HL-60 (cell line): ENCODE results near the gene LCNL1.

ENCODE experiments used
- DNase-seq, 2 experiments: peaks; one replicate each; pipeline ENCODE4 v3.0.0-alpha.2; 2010 to 2020; ENCODE audit warnings: low read depth in 1 of 2, low spot score in 1 of 2
- H3K27ac ChIP-seq: fragments of 250-450 bp; sonication (Bioruptor Pico); replicated peaks from 2 replicates; pipeline ENCODE4 v1.5.1; 2020; ENCODE audit warnings: mild to moderate bottlenecking, moderate library complexity
- H3K27me3 ChIP-seq: fragments of 250-450 bp; sonication (Bioruptor Pico); 2 replicates; pipeline ENCODE4 v1.5.1; 2021; ENCODE audit warnings: mild to moderate bottlenecking, moderate library complexity; ENCODE audit not compliant: insufficient read depth, poor library complexity, severe bottlenecking
- H3K4me3 ChIP-seq: replicated peaks from 2 replicates; pipeline ENCODE4 v1.5.1; 2011; ENCODE audit warnings: mild to moderate bottlenecking, control low read depth, low read length; ENCODE audit not compliant: insufficient read depth
- GABPA ChIP-seq: IDR thresholded peaks from 2 replicates; pipeline ENCODE4 v1.6.1; 2012; ENCODE audit warnings: low read depth
- POLR2AphosphoS5 ChIP-seq: IDR thresholded peaks from 2 replicates; pipeline ENCODE4 v1.6.1; 2012; ENCODE audit warnings: low read depth
- SPI1 ChIP-seq: IDR thresholded peaks from 2 replicates; pipeline ENCODE4 v1.6.1; 2012; ENCODE audit warnings: low read depth, mild to moderate bottlenecking, borderline replicate concordance
- TF ChIP-seq, protein P1 (sequence below): IDR thresholded peaks from one replicate; pipeline ENCODE4 v1.5.1; 2011; ENCODE audit warnings: low read length, control low read depth, inconsistent platforms; ENCODE audit not compliant: insufficient read depth
- TF ChIP-seq, protein P2 (sequence below): IDR thresholded peaks from 2 replicates; pipeline ENCODE4 v1.6.1; 2012; ENCODE audit warnings: low read depth; ENCODE audit not compliant: insufficient replicate concordance

The LCNL1 gene

DNA sequence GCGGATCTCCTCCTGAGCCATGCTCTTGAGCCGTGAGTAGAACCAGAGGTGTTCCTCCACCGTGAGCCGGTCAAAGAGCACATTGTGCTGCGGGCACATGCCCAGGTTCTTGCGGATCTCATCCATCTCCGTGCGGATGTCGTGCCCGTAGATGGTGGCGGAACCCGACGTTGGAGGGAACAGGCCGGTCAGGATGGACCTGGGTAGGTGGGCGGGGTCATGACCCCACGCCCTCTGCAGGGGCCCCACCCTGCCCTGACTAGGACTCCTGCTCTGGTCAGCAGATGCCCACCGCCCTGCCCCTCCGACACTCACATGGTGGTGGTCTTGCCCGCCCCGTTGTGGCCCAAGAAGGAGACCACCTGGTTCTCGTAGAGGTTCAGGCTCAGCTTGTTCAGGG is 33.2 kb downstream of the LCNL1 start:
- no peak for DNase-seq
- no peaks in the 10 kb centered on the region for H3K27me3 ChIP-seq
- no peak overlapping the region for H3K27ac ChIP-seq
- H3K4me3 ChIP-seq, result no peak overlapping the region
- TF ChIP-seq POLR2AphosphoS5 (no peak), SPI1 (no peak), GABPA (no peak)
- TF ChIP-seq, protein P1, sequence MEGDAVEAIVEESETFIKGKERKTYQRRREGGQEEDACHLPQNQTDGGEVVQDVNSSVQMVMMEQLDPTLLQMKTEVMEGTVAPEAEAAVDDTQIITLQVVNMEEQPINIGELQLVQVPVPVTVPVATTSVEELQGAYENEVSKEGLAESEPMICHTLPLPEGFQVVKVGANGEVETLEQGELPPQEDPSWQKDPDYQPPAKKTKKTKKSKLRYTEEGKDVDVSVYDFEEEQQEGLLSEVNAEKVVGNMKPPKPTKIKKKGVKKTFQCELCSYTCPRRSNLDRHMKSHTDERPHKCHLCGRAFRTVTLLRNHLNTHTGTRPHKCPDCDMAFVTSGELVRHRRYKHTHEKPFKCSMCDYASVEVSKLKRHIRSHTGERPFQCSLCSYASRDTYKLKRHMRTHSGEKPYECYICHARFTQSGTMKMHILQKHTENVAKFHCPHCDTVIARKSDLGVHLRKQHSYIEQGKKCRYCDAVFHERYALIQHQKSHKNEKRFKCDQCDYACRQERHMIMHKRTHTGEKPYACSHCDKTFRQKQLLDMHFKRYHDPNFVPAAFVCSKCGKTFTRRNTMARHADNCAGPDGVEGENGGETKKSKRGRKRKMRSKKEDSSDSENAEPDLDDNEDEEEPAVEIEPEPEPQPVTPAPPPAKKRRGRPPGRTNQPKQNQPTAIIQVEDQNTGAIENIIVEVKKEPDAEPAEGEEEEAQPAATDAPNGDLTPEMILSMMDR, result no peak
- TF ChIP-seq, protein P2, sequence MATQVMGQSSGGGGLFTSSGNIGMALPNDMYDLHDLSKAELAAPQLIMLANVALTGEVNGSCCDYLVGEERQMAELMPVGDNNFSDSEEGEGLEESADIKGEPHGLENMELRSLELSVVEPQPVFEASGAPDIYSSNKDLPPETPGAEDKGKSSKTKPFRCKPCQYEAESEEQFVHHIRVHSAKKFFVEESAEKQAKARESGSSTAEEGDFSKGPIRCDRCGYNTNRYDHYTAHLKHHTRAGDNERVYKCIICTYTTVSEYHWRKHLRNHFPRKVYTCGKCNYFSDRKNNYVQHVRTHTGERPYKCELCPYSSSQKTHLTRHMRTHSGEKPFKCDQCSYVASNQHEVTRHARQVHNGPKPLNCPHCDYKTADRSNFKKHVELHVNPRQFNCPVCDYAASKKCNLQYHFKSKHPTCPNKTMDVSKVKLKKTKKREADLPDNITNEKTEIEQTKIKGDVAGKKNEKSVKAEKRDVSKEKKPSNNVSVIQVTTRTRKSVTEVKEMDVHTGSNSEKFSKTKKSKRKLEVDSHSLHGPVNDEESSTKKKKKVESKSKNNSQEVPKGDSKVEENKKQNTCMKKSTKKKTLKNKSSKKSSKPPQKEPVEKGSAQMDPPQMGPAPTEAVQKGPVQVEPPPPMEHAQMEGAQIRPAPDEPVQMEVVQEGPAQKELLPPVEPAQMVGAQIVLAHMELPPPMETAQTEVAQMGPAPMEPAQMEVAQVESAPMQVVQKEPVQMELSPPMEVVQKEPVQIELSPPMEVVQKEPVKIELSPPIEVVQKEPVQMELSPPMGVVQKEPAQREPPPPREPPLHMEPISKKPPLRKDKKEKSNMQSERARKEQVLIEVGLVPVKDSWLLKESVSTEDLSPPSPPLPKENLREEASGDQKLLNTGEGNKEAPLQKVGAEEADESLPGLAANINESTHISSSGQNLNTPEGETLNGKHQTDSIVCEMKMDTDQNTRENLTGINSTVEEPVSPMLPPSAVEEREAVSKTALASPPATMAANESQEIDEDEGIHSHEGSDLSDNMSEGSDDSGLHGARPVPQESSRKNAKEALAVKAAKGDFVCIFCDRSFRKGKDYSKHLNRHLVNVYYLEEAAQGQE, result no peak

DNA sequence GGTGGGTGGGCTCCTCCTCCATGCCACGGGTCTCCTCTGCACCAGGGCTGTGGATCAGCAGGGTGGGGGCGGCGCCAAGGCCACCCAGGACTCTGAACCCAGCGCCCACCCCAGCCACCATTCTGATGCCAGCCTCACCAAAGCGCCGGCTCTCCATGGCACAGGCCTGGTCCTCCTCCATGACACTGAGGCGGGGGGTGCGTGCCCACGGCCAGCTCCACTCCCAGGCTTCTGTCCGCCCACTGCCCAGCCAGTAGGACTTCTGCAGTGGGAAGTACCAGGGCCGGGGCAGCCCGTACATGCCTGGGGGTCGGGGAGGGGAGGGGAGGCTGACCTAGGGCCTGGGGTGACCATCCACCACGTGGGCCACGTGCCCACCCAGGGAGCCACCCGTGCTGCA is 33.6 kb downstream of the LCNL1 start:
- TF ChIP-seq, protein P1, result no peak
- no peak for TF ChIP-seq SPI1
- TF ChIP-seq GABPA, result no peak
- TF ChIP-seq, protein P2, result no peak
- no peak for TF ChIP-seq POLR2AphosphoS5
- H3K27me3 ChIP-seq, result no peaks in the 10 kb centered on the region
- DNase-seq, result no peak
- H3K4me3 ChIP-seq, result no peak overlapping the region
- no peak overlapping the region for H3K27ac ChIP-seq

DNA sequence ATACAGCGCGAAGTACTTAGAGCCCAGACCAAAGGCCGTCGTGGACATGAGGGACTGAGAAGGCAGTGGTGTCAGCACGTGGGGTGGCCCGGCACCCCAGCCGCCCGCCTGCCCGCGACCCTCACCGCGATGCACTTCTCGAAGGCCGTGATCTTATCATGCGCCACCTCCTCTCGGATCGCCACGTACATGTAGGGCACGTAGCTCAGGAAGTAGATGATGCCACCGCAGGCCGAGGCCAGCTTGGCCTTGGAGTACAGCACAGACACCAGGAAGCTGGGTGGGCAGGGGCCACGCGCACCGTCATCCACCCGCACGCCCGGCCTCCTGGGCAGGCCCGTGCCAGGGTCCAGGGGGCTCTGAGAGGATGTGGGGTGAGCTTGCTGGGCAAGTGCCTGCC is 34.3 kb downstream of the LCNL1 start:
- H3K27ac ChIP-seq, result no peak overlapping the region
- H3K27me3 ChIP-seq, result no peaks in the 10 kb centered on the region
- DNase-seq, result no peak
- TF ChIP-seq, protein P1, result no peak
- TF ChIP-seq GABPA, result no peak
- no peak overlapping the region for H3K4me3 ChIP-seq

DNA sequence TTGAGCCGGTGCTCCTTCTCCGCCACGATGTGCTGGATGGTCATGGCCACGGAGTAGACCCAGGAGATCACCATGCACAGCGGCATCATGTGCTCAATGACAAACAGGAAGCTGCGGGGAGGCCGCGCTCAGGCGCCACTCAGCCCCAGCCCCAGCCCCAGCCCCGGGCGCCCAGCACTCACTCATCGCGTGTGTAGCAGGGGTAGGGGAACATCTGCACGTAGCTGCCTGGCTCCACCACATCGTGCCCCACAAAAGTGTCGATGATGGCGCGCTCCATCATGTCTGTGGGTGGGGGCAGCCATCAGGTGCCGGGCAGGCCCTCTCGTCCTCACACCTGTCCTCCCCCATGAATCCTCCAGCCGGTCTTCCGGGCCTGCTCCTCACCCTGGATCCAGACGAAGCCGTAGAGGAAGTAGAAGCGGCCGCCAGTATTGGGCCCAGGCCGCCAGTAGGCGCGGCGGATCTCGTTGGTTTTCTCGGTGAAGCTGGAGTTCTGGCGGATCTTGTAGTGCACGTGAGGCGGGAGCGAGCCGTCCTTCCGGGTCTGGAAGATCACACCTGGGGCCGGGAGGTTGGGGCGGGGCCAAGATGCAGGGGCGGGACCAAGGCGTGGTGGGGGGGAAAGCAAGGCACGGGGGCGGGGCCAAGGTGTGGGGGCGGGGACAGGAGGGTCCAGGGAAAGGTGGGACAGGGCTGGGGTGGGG is 35.2 kb downstream of the LCNL1 start:
- peak; percentile 46 to 70 for DNase-seq

More for the DNA sequence above, 35.2 kb downstream of the LCNL1 start:
- TF ChIP-seq SPI1, result no peak
- TF ChIP-seq, protein P1, result no peak
- TF ChIP-seq GABPA, result no peak
- no peak for TF ChIP-seq POLR2AphosphoS5
- TF ChIP-seq, protein P2, result no peak
- Histone ChIP-seq H3K27ac (peak overlapping the region; percentile 46), H3K4me3 (no peak overlapping the region), H3K27me3 (no peaks in the 10 kb centered on the region)
